HEK293 (cell line): ENCODE results near the gene NIT2.
"Not testable (repeated sequence)": the region's sequence is repeated elsewhere in the genome, so short reads cannot be mapped to it uniquely, and the experiment has no call there.

Experiments
- CTCF ChIA-PET: fragments of 350-600 bp; formaldehyde crosslinking; extraction: SDS; loops from one replicate; lab custom pipeline; 2021; ENCODE audit warnings: antibody characterized with exemption; lab: Yijun Ruan, JAX
- POLR2A ChIA-PET: fragments of 300-600 bp; formaldehyde crosslinking; extraction: SDS; loops from one replicate; lab custom pipeline; 2020; ENCODE audit warnings: antibody characterized with exemption, inconsistent platforms; lab: Yijun Ruan, JAX
- H3K27ac ChIP-seq: fragments of 200-500 bp; sonication (Bioruptor generic); 2 replicates; pipeline ENCODE4 v1.5.1; 2014; ENCODE audit warnings: low read depth, low read length, control low read depth, inconsistent platforms; ENCODE audit errors: extremely low read depth
- H3K36me3 ChIP-seq, 2 experiments: fragments of 200-500 bp in 1 of 2; sonication (Bioruptor generic) in 1 of 2; 1 replicate in 1 of 2; 2 replicates in 1 of 2; pipeline ENCODE4 v1.5.1; 2014 to 2017; ENCODE audit warnings: inconsistent platforms in 2 of 2, low read length in 2 of 2; ENCODE audit not compliant: control insufficient read depth in 2 of 2, insufficient read depth in 1 of 2
- H3K4me1 ChIP-seq: fragments of 200-500 bp; sonication (Bioruptor generic); 2 replicates; pipeline ENCODE4 v1.5.1; 2014; ENCODE audit warnings: mild to moderate bottlenecking, low read length, inconsistent platforms; ENCODE audit not compliant: control insufficient read depth, insufficient read depth
- H3K4me3 ChIP-seq: 2 replicates; pipeline ENCODE4 v1.5.1; 2011; ENCODE audit warnings: low read depth, mild to moderate bottlenecking, control low read depth, low read length, moderate library complexity
- H3K9me3 ChIP-seq: fragments of 200-500 bp; sonication (Bioruptor generic); 2 replicates; pipeline ENCODE4 v1.5.1; 2014; ENCODE audit warnings: low read depth, low read length, inconsistent platforms; ENCODE audit not compliant: control insufficient read depth, insufficient read depth
- EGR2 ChIP-seq: fragments of 450-650 bp; formaldehyde crosslinking; IDR thresholded peaks from 2 replicates; pipeline ENCODE4 v1.5.1; 2016; ENCODE audit warnings: low read depth, missing biosample characterization, missing genetic modification characterization
- GLI2 ChIP-seq: fragments of 450-650 bp; formaldehyde crosslinking; IDR thresholded peaks from 2 replicates; pipeline ENCODE4; 2017; ENCODE audit warnings: missing biosample characterization, missing genetic modification characterization, low read depth, borderline replicate concordance
- KLF8 ChIP-seq: fragments of 450-650 bp; formaldehyde crosslinking; IDR thresholded peaks from 2 replicates; pipeline ENCODE4 v1.5.1; 2016; ENCODE audit warnings: missing biosample characterization, missing genetic modification characterization
- MEIS1 ChIP-seq: sonication (generic); formaldehyde crosslinking; IDR thresholded peaks from 2 replicates; pipeline ENCODE4 v1.8.1; 2022; ENCODE audit warnings: missing genetic modification reagents, mild to moderate bottlenecking, borderline replicate concordance
- ZNF501 ChIP-seq: fragments of 450-650 bp; formaldehyde crosslinking; IDR thresholded peaks from 2 replicates; pipeline ENCODE4 v1.5.1; 2016; ENCODE audit warnings: missing biosample characterization, missing genetic modification characterization
- ZNF521 ChIP-seq: fragments of 450-650 bp; formaldehyde crosslinking; IDR thresholded peaks from 2 replicates; pipeline ENCODE4 v1.5.1; 2017; ENCODE audit warnings: missing biosample characterization, mild to moderate bottlenecking, missing genetic modification characterization
- ZNF629 ChIP-seq: fragments of 450-650 bp; formaldehyde crosslinking; IDR thresholded peaks from 2 replicates; pipeline ENCODE4 v1.5.1; 2017; ENCODE audit warnings: missing biosample characterization, missing genetic modification characterization
- ZNF791 ChIP-seq: fragments of 450-650 bp; formaldehyde crosslinking; IDR thresholded peaks from 2 replicates; pipeline ENCODE4 v1.5.1; 2016; ENCODE audit warnings: missing biosample characterization, missing genetic modification characterization
- ZNF843 ChIP-seq: fragments of 450-650 bp; formaldehyde crosslinking; IDR thresholded peaks from 2 replicates; pipeline ENCODE4 v1.5.1; 2016; ENCODE audit warnings: missing biosample characterization, missing genetic modification characterization
- TF ChIP-seq, protein P1 (sequence below): IDR thresholded peaks from 2 replicates; pipeline ENCODE4 v1.6.1; 2011; ENCODE audit warnings: mild to moderate bottlenecking, low read depth, low read length, borderline replicate concordance
- TF ChIP-seq, protein P2 (sequence below): fragments of 450-650 bp; formaldehyde crosslinking; IDR thresholded peaks from 2 replicates; pipeline ENCODE4 v1.5.1; 2017; ENCODE audit warnings: missing biosample characterization, missing genetic modification characterization
- TF ChIP-seq, protein P3 (sequence below): fragments of 450-650 bp; formaldehyde crosslinking; IDR thresholded peaks from 2 replicates; pipeline ENCODE4 v1.5.1; 2016; ENCODE audit warnings: missing biosample characterization, missing genetic modification characterization
- TF ChIP-seq, protein P4 (sequence below): fragments of 450-650 bp; formaldehyde crosslinking; IDR thresholded peaks from 2 replicates; pipeline ENCODE4 v1.5.1; 2016; ENCODE audit warnings: missing biosample characterization, missing genetic modification characterization

The NIT2 gene

DNA sequence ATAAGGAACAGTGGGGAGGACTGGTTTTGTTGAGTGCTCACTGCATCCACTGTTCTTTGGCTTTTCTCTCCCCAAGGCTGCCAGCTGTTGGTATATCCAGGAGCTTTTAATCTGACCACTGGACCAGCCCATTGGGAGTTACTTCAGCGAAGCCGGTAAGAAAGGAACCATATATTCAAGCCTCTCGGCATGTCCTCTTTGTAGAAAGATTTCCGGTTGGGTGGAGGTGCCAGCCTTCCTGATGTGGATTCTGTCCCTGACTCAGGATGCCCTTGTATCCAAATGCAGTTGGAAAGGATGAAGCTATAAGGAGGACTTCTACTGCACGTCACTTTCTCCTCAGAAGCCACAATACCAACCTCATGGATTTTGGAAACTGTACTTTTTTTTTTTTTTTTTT, 14.2 kb downstream of the NIT2 start:
- Histone ChIP-seq H3K9me3 (no peaks in the 10 kb centered on the region), H3K27ac (no peak overlapping the region), H3K4me3 (no peak overlapping the region), H3K36me3 (peaks cover 10 to 64% of the 10 kb centered on the region in 2 experiments), H3K4me1 (no peaks in the 10 kb centered on the region)
- TF ChIP-seq, protein P1, sequence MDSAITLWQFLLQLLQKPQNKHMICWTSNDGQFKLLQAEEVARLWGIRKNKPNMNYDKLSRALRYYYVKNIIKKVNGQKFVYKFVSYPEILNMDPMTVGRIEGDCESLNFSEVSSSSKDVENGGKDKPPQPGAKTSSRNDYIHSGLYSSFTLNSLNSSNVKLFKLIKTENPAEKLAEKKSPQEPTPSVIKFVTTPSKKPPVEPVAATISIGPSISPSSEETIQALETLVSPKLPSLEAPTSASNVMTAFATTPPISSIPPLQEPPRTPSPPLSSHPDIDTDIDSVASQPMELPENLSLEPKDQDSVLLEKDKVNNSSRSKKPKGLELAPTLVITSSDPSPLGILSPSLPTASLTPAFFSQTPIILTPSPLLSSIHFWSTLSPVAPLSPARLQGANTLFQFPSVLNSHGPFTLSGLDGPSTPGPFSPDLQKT: no peak
- TF ChIP-seq, protein P2, sequence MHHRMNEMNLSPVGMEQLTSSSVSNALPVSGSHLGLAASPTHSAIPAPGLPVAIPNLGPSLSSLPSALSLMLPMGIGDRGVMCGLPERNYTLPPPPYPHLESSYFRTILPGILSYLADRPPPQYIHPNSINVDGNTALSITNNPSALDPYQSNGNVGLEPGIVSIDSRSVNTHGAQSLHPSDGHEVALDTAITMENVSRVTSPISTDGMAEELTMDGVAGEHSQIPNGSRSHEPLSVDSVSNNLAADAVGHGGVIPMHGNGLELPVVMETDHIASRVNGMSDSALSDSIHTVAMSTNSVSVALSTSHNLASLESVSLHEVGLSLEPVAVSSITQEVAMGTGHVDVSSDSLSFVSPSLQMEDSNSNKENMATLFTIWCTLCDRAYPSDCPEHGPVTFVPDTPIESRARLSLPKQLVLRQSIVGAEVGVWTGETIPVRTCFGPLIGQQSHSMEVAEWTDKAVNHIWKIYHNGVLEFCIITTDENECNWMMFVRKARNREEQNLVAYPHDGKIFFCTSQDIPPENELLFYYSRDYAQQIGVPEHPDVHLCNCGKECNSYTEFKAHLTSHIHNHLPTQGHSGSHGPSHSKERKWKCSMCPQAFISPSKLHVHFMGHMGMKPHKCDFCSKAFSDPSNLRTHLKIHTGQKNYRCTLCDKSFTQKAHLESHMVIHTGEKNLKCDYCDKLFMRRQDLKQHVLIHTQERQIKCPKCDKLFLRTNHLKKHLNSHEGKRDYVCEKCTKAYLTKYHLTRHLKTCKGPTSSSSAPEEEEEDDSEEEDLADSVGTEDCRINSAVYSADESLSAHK (tag by site-specific recombination): no peak
- POLR2A ChIA-PET: no interaction called here
- CTCF ChIA-PET: interaction anchor here (0.6 kb wide), 1 partner anchor 362 kb away, joined by 3 read pairs; no protein-coding TSS in a partner anchor

DNA sequence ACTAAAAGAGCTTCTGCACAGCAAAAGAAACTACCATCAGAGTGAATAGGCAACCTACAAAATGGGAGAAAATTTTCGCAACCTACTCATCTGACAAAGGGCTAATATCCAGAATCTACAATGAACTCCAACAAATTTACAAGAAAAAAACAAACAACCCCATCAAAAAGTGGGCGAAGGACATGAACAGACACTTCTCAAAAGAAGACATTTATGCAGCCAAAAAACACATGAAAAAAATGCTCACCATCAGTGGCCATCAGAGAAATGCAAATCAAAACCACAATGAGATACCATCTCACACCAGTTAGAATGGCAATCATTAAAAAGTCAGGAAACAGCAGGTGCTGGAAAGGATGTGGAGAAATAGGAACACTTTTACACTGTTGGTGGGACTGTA, 17.2 kb downstream of the NIT2 start:
- H3K4me3 ChIP-seq, H3K4me1 ChIP-seq, H3K27ac ChIP-seq, POLR2A ChIA-PET, H3K9me3 ChIP-seq: not testable (repeated sequence)
- CTCF ChIA-PET: interaction anchor here (0.5 kb wide), 1 partner anchor 20 kb away, joined by 3 read pairs; no protein-coding TSS in a partner anchor
- peaks cover 5 to 69% of the 10 kb centered on the region in 2 experiments for H3K36me3 ChIP-seq

DNA sequence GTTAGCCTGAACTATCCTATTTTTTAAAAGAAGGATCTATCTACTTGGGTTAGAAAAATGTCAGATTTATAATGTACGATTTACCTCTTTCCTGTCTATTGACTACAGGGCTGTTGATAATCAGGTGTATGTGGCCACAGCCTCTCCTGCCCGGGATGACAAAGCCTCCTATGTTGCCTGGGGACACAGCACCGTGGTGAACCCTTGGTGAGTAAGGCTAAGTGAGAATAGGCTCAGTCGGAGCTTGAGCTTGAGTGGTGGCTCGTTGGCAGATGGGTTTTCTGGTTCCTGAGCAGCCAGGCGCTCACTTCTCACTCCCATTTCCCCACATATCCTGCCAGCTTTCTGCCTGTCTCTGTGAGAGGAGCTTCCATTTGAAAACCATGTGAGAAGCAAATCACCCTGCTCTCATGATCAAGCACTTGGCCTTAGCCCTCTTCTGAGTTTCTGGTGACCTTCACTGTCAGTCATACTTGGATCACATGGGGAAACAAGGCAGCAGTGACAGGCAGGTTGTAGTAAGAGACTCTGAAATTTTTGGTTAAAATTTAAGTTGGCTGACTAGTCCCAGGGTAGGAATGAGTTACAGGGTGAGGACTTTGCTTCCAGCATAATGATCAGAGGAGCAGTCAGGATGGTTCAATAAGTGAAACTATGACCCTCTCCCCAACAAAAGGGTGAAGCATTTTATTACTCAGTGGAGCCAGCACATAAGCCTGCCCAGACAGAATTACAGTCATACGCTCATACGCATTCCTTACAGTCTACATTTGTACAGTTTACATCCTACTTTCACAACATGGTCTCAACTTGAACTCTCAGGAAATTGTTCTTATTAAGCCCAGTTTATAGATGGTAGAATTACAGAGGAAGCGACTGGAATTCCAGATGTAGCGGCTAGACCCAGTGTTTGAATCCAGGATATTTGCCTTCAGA, 18.0 kb downstream of the NIT2 start:
- CTCF ChIA-PET: interaction anchor here (0.5 kb wide), 1 partner anchor 19 kb away, joined by 3 read pairs; no protein-coding TSS in a partner anchor
- Histone ChIP-seq H3K36me3 (peaks cover 9 to 74% of the 10 kb centered on the region in 2 experiments), H3K27ac (no peak overlapping the region), H3K4me1 (no peaks in the 10 kb centered on the region), H3K9me3 (no peaks in the 10 kb centered on the region), H3K4me3 (no peak overlapping the region)
- POLR2A ChIA-PET: no interaction called here
- TF ChIP-seq EGR2 (tag by site-specific recombination) (no peak), ZNF791 (tag by site-specific recombination) (no peak), ZNF629 (tag by site-specific recombination) (no peak), ZNF521 (tag by site-specific recombination) (no peak), ZNF843 (tag by site-specific recombination) (no peak), ZNF501 (tag by site-specific recombination) (no peak), GLI2 (no peak), KLF8 (tag by site-specific recombination) (no peak), MEIS1 (CRISPR knock-in tag) (no peak)
- TF ChIP-seq, protein P3, sequence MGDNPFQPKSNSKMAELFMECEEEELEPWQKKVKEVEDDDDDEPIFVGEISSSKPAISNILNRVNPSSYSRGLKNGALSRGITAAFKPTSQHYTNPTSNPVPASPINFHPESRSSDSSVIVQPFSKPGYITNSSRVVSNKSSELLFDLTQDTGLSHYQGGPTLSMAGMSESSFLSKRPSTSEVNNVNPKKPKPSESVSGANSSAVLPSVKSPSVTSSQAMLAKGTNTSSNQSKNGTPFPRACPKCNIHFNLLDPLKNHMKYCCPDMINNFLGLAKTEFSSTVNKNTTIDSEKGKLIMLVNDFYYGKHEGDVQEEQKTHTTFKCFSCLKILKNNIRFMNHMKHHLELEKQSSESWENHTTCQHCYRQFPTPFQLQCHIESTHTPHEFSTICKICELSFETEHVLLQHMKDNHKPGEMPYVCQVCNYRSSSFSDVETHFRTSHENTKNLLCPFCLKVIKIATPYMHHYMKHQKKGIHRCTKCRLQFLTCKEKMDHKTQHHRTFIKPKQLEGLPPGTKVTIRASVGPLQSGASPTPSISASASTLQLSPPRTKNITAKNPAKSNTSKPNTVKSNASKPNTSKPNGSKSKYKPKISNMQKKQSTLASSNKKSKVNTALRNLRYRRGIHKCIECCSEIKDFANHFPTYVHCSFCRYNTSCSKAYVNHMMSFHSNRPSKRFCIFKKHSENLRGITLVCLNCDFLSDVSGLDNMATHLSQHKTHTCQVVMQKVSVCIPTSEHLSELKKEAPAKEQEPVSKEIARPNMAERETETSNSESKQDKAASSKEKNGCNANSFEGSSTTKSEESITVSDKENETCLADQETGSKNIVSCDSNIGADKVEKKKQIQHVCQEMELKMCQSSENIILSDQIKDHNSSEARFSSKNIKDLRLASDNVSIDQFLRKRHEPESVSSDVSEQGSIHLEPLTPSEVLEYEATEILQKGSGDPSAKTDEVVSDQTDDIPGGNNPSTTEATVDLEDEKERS (tag by site-specific recombination): no peak
- TF ChIP-seq, protein P4, sequence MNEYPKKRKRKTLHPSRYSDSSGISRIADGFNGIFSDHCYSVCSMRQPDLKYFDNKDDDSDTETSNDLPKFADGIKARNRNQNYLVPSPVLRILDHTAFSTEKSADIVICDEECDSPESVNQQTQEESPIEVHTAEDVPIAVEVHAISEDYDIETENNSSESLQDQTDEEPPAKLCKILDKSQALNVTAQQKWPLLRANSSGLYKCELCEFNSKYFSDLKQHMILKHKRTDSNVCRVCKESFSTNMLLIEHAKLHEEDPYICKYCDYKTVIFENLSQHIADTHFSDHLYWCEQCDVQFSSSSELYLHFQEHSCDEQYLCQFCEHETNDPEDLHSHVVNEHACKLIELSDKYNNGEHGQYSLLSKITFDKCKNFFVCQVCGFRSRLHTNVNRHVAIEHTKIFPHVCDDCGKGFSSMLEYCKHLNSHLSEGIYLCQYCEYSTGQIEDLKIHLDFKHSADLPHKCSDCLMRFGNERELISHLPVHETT: no peak
